ENCODE measurements around the gene NALCN.
"Not testable (repeated sequence)": the region's sequence is repeated elsewhere in the genome, so short reads cannot be mapped to it uniquely, and the experiment has no call there.

Gene NALCN

DNA sequence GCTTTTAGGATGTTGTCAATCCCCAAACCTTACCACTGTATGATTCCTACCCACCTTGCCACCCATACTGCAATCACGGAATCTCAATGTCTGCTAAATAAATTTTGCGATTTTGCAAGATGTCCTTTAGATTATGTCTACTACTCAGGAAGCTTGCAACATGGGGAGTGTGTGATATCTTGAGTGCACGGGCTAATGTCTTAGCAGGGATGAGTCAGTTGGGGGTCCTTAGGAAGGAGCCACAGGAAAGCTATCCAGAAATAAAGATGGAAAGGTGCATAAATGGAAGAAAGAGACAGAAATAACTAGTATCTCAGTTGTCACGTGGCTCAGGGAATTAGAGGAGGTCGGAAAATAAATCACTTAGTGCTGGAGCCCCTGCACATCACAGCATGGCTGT is 77.1 kb downstream of the NALCN start:
- no peak for DNase-seq

DNA sequence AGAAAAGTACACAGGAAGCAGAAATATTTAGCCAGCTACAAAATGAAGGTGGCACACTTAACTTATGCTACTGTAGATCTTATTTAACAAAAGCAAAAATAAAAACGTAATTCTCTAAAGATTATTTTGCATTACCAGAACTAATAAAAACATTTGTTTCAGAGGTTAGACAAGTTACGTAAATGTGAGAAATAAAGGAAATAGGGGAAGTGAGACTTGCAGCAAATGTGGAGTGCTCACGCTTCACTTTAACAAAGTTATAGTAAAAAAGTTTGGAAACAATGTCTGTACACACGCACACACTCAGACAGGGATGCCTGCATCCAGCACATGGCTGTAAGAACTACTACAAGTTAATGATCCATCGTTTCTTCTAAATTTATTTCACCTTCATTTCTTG is 83.7 kb downstream of the NALCN start:
- DNase-seq = no peak

DNA sequence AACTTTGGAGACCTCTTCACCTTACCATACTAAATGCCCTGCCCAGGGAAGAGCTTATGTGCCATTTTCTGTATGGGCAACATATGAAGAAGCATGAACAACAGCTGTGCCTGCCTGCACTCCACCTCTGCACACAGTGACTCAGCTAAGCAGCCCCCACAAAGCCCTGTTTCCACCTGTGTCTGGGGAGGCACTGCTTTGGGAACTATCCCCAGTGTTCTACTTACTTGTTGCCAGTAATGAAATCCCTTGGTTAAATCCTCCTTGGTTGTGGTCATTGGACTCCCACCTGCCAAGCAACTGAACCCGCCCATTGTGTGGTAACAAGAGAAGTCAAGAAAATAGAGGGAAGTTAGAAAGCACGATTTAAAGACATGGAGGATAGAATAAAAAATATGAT is 84.6 kb downstream of the NALCN start:
- DNase-seq = no peak

DNA sequence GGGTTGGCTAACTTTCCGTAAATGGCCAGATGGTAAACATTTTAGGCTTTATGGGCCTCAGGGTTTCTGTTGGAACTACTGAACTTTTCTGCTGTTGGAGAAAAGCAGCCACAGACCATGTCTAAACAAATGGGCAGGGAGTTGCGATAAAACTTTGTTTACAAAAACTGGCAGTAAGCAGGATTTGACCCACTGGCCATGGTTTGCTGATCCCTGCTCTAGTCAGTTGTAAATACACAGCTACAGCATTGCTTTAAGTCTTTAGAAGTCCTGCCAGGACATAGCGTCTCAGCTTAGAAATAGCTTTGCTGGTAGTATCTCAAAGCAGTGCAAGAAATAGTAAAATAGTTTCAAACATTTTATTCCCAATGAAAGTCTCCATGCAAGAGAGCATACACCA is 88.4 kb downstream of the NALCN start:
- DNase-seq = no peak

DNA sequence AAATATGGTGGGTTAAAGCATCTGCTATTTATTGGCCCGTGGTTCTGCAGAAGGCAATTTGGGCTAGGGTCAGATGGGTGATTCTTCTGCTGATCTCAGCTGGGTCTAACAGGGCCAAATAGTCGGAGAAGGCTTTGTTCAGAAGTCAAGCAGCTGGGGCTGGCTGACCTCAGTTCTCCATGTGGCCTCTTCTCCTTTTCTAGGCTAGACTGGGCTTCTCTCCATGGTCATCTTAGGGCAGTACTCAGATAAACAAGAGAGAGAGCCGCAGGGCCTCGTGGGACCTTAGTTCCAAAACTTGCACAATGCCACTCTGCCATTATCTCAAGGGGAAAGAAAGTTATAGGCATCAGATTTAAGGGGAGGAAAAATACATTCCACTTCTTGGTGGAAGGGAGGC is 89.6 kb downstream of the NALCN start:
- DNase-seq = no peak

DNA sequence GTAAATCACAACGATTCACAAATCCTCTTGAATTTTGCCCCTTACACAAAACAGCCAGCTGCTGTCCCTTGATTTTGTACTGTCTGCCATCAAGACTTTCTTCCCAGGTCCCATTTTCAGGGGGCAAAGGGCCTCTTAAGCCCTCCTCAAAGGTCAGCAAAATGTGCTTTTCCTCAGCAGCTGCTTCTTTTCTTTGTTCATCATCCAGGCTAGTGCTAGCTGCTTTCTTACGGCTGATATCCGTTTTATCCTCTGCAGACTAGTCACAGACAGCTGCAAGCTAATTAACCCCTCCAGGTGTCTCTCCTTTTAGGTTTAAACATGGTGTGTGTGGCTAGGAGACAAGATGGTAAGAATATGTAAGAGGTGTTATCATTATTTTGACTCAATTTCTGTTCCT is 90.9 kb downstream of the NALCN start:
- DNase-seq = no peak

DNA sequence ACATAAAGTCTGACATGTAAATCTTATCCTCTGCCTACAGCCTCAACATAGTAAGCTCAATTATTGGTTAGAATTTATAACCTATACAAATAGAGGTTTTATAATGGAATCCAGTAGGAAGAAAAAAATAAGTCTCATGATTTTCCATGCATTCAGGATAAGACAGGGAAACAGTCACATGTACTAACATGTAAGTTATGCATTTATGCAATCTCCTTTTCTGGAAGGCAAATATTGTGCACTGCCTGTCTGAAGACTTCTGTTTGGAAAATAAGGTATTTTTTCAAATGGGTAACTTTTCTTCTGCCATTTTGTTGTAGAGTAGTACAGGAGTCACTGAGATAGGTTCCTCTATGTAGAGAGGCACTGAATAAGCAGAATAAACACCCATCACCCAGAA is 92.7 kb downstream of the NALCN start:
- no peak for DNase-seq

DNA sequence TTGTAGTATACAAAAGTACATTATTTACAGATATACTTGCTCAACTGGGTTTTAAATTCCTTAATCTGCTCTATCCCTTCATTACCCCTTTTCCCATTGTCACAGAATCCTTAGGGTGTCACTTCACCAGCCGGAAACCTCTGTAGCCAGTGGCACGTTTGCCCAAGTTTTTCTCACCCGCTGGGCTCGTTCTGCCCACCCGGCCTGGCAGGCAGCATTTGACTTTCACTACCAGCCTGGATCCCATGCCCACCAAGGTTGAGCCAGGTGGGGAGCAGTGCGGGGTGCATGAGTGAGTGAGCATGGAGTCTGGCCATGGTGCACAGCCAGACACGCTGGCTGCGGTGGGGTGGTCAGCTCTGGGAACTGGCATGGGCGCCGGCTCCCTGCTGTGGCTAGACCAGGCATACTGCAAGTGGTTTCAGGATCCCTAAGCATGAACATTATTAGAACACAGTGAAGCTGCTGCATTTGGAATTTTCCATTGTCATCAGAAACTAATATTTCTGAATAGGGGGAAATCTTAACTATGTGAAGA is 98.3 kb downstream of the NALCN start:
- no peak for DNase-seq

DNA sequence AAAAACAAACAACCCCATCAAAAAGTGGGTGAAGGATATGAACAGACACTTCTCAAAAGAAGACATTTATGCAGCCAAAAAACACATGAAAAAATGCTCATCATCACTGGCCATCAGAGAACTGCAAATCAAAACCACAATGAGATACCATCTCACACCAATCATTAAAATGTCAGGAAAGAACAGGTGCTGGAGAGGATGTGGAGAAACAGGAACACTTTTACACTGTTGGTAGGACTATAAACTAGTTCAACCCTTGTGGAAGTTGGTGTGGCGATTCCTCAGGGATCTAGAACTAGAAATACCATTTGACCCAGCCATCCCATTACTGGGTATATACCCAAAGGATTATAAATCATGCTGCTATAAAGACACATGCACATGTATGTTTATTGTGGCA is 102.8 kb downstream of the NALCN start:
- not testable (repeated sequence) for DNase-seq

DNA sequence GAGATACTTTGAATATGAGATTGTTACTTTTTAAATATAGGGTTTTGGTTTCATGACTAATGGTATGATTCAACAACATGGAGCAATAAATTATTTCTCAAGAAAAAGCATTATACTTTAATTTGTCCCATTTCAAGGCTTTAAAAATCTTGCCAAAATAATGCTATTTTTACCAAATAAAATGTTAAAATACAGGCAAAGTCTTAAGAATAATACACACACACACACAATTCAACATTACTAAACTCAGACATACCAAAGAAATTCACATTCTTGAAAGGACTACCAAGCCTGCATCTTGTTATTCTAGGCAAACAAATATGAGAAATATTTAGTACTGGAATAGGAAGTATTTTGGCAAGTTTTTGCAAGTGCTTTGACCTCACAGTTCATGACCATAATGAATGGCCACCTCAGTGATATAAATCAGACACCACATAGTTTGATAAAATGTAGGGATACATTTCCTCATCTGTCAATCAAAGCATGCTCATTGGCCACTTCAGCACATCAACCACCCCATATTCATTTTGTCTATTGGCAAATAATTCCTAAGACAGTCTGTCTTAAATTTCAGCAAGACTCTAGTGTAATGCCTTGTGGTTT is 107.2 kb downstream of the NALCN start:
- DNase-seq = no peak

DNA sequence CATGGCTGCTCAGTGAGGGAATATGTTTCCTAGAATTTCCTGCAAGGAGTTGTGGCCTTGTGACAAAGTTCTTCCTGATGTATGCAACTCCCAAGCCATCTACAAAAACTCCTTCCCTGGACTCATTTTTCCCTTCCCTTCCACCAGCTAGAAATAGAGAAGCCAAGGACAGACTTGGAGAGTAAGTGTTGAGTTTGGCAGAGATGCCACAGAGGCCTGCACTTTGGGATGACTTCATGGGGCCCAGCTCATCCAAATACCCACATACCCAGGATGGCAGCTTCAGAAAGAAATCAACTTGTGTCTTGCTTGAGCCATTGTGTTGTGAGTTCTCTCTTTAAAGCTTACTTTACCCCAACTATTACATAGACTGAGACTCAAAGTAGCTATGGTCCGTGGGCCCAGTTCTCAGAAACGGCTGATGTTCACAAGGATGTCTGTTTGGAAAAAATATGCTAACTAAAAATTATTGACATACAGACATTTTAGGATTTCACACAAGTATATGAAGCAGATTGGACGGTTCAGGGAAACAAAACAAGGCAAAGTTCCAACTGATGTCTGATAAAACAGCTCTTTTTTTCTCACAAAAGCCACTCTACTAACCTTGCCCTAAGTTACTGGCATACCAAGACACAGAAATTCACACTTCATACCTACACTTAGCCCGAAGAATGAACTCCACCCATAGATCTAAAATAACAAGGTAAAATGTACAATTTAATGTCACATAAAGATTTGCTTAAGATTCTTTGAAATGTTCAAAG is 107.9 kb downstream of the NALCN start:
- DNase-seq = no peak

DNA sequence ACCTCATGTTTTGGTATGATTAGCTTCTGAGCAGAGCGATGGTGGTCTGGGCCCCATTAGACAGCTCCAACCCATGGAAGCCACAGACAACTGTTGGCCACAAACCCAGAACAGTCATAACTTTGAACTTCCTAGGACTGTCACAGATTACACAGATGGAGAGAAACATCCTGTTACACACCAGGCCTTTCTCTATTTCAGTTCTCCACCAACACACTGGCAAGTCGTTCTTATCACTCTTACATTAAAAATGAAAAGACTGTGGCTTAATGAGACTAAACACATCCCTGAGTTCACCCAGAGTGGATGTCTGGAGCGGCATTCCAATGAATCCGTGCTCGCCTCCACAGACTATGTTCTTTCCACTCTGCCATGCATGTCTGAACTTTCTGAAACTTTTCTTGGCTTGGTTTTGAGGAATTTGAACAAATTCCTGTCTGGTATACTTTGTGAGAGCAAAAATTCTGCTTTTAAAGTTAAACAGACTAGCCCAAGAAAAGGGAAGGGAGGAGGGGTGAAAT is 109.1 kb downstream of the NALCN start:
- no peak for DNase-seq

DNA sequence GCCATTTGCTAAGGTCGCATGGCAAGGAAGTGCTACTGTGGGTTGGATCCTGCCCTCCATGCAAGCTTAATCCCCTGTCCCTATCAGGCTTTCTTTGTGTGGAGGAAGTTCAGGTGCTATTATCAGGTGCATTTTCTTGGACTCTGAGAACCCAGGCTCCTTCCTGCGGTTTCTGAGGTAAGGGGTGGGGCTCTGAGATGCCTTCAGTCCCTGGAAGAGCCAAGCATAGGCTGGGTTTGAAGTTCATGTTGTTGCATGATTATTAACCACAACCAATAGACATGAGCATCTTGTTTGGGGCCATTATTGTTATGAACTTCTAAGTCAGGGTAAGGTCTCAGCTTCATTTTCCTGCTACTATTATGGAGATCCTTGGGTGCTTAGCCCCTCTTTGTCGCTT is 109.5 kb downstream of the NALCN start:
- DNase-seq = no peak

DNA sequence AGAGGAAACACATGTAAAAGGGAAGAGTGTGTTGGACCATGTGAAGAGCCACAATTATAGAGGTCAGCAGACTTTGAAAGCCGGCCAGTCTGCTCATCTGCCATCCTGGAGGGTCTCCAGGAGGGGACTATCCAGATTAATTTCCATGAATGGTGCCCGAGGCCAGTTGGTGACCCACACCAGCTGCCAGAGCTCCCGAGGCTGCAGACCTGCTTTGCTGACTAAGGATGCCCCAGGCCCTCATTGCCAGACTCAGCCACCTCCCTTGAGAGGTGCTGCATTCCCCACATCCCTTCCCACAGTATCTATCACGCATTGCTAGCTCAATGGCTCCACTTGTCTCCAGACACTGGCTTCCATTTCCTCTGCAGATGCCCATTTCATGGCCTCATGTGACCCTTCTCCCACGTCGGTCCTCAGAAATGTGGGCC is 110.3 kb downstream of the NALCN start:
- DNase-seq = no peak

DNA sequence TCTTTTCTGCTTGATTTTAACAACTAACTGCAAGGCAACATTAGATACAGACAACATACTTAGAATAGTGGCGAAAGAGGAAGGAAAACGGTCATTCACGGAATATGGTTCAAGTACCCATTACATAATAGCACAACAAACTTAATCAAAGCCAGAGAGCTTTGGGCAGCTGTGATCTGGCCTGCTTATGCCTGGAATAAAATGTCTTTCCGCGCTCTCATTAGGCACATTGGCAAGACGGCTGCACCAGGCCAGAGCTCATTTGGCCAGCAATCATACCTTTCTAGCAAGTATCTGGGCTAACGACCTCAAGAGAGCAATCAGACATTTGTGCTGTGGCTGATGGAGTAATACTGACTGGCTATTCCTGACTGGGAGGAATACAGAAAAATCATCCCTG is 112.8 kb downstream of the NALCN start:
- DNase-seq = no peak

DNA sequence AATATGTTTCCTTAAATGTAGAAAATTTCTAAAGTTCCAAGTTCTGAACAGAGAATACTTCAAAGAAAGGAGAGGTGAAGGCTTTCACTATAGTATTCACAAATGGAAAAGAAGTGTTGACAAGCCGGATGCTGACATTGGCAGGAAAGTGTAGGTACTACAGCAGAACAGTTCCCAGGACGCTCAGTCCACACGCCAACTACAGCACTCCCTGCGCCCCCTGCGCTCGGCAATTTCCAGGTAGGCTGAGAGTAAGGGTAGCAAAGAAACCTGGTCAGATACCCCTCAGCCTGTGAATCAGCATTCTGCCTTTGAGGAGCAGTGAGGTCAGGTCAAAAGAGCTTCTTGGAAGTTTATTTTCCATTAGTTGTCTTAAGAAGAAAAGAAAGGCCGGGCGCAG is 115.3 kb downstream of the NALCN start:
- no peak for DNase-seq

DNA sequence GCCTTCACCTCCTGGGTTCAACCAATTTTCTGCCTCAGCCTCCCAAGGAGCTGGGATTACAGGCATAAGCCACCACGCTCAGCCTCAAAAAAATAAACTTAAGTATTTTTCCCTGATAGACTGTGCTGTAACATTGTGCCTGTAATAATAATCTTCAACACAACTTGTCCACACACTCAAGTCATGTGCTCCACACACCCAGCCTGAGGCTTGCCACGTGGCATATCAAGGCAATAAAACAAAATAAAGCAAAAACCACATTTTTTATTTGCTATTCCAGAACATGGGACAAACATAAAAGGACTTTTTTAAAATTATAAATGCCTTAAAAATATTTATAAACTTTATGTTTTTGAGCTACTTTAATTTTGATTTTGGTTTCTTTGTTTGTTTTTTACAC is 115.8 kb downstream of the NALCN start:
- DNase-seq = no peak

DNA sequence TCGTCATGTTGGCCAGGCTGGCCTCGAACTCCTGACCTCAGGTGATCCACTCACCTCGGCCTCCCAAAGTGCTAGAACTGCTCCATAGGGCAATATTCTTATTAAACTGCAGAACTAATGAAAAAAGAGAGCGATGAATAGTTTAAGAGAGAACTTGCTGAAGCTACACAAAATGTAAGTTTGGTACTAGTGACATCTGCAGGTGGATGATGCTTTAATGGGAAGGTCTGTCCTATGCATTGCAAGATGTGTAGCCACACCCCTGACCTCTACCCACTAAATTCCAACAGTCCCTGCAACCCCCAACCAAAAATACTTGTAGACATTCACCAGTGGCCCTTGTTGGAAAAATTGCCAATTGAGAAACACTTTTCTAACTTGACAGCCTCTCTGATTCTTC is 117.8 kb downstream of the NALCN start:
- no peak for DNase-seq

DNA sequence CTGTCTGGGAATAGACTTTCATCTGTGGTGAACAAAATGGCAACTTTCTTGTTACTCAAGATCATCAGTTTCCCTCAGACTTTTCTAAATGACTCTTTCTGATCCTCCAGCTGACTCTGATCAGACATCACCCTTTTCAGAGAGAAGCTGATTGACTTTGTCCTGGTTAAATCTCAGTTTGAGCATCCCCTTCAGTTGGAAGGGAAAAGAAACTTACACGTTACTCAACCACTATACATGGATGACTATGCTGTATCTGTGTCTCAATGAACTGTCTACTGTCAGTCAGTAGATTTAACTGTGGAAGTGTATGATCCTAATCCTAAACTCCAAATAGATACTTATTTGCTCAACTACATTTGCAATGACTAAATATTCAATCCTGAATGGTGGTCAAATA is 118.5 kb downstream of the NALCN start:
- no peak for DNase-seq

DNA sequence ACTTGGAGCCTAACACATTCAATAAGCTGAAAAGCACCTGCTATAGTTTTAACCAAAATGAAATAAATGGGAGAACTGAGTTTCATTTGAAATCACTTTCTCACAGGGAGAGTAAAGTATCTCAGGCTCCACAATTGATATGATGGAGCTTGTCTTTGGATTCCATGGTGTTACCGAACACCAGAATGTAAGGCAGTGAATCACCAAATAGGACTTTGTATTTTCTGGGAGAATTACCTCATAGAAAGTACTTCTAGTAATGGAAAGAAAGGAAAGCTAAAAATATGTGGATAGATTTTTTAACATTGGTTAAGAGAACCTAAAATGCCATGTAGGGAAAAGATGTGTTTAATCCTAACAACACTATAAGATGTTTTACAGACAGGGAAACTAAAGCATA is 123.6 kb downstream of the NALCN start:
- no peak for DNase-seq

DNA sequence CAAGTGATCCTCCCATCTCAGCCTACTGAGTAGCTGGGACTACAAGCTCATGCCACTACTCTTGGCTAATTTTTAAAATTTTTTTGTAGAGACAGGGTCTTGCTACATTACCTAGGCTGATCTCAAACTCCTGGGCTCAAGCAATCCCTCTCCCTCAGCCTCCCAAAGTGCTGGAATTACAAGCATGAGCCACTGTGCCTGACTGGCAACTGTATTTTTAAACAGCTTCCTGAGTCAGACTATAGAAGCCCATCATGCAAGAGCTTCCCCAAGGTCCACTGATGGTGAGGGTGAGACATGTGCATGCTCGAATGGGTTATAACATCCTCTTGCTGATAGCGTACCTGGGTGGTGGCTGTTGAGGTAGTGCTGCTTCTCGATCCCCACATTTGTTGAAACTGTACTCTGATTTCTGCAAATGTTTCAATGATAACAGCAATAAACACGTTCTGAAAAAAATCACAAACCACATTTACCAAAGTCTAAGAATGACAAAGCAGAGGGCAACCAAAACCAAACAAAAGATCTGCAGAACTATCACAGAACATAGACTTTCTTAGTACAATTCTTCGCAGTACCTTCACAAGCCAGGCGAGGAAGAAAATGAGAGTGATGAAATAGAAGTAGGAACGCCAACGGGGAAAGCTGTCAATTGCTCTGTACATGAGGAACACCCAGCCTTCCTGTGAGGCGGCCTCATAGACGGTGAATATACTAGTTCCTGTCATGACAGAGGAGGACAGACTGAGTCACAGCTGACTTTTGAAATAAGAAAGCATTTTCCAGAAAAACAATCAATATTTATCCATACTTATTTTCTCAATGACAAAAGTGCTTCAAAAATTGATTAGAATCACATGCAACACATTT is 124.4 kb downstream of the NALCN start:
- DNase-seq = no peak

DNA sequence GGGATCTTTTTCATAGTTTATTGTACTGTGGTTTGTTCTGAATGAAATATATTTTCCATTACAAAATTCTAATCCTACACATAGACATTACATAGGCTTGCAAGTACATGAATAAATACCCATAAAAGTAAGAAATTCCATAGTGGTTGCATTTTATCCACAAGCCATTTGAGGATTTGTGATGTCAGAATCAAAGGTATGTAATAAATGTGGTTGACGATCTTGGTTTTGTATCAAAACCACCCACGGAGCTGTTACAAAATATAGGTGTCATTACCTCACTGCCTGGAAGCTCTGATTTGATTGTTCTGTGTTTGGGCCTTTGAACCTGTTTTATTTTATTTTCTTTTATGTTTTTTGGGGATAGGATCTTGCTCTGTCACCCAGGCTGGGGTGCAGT is 125.1 kb downstream of the NALCN start:
- DNase-seq = no peak

DNA sequence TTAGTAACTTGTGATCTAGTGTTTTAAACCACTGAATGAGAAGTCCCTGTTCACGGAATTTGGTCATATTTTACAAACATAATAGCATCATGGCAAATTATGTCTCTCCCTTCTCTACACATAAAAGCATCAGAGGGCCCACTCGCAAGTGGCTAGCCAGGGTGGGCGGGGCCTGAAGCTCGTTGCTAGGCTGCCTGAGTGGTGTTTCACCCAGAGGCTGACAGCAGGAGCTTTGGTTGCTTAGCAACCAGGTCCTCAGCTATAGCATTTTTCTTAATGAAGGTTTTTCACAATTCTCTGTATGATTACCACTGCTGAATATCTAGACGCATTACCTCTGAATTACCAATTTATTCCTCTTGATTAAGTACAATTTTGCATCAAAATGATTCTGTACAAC is 126.5 kb downstream of the NALCN start:
- DNase-seq = no peak
